ENCODE data around the gene BAZ2B.

GRCh38 chr2:159445307-159445706 is 171.0 kb downstream of the BAZ2B start:
- TF ChIP-seq CTCF (conservative IDR thresholded peaks at IDR 0.05; ENCODE audit: low read length) (no peak), EZH2phosphoT487 (IDR thresholded peaks at IDR 0.05; ENCODE audit: borderline replicate concordance, low read depth, low read length) (no peak)
